SU-DHL-6 (cell line): ENCODE results near the gene KCTD14.

Source experiments
- CTCF ChIP-seq: fragments of 200-600 bp; sonication (generic); IDR thresholded peaks from one replicate; pipeline ENCODE4 v1.5.1; 2017; ENCODE audit warnings: antibody characterized with exemption, mild to moderate bottlenecking, low read length, moderate library complexity; ENCODE audit not compliant: insufficient read depth, poor library complexity, severe bottlenecking
- EZH2phosphoT487 ChIP-seq: fragments of 200-600 bp; sonication (generic), shearing (Covaris generic); conservative IDR thresholded peaks from 2 replicates; pipeline ENCODE4 v1.6.1; 2018; ENCODE audit warnings: mild to moderate bottlenecking, antibody characterized with exemption, low read length, moderate library complexity, mixed read lengths

GRCh38 chr11:78072455-78072854 lies 49.4 kb upstream of the KCTD14 start:
- no peak for TF ChIP-seq CTCF
- no peak for TF ChIP-seq EZH2phosphoT487
